TTC549 (cell line): ENCODE data around the gene COPG1.
"Not testable (repeated sequence)": the region's sequence is repeated elsewhere in the genome, so short reads cannot be mapped to it uniquely, and the experiment has no call there.

Experiments
- FAIRE-seq: peaks from 2 replicates; lab custom pipeline; 2012; peaks lifted over from hg19 to GRCh38; lab: Jason Lieb, UNC

COPG1 gene

DNA sequence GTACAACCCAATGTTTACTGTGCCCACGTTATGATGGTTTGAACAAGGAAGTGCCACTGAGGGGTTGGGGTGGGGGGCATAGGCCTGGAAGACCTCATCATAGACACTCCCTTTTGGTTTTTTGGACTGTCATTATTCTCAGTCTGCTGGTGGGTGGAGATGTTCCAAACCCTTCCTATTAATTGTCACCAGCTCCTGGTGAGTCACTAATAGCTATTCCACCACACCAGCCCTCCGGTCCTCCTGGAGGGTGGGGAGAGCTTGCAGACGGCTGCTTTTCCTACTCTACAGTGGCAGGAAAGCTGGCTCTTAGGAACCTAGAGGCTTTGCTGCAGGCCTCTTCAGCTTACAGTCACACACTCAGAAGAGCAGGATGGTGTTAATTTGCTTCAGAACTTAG is 9.0 kb upstream of the COPG1 start:
- FAIRE-seq, result no peak

DNA sequence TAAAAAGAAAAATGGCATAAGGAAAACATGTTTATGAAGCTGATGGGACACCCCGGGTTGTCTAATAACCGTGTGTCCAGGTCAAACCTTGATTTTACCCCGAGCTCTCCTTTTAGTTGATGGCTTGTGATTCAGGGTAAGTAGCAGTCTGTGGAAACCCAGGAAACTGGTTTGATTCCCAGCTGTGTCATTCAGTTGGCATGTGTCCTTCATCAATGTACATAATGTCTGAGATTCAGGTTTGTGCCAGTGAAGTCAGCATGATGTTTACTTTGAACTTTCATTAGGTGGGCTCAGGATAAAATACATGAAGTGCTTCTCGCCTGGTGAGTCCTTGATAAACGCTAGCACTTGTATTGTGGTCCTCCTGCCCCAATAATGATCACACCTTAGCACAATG is 4.3 kb upstream of the COPG1 start:
- FAIRE-seq, result no peak

DNA sequence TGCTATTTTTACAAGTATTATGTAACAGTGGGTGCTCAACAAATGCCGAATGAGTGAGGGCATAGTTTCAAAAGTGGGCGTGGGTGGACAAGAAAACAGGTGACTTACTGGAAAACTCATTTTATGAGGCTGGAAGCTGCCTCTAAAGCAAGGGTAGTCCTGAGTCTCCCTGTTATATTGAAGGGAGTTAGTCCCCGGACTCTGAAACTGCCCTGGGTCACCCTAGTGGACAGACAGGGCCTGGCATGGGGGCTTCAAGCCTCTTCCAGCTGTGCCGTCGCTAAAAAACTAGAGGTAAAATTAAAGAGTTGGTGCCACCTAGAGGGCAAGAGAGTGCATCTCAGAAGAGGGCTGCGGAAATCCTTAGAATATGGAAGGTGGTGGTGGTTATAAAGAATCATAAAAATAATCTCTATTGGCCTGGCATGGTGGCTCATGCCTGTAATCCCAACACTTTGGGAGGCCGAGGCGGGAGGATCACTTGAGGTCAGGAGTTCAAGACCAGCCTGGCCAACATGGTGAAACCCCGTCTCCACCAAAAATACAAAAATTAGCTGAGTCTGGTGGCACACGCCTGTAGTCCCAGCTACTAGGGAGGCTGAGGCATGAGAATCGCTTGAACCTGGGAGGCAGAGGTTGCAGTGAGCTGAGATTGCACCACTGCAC is 3.6 kb upstream of the COPG1 start:
- peak; percentile 47 for FAIRE-seq

DNA sequence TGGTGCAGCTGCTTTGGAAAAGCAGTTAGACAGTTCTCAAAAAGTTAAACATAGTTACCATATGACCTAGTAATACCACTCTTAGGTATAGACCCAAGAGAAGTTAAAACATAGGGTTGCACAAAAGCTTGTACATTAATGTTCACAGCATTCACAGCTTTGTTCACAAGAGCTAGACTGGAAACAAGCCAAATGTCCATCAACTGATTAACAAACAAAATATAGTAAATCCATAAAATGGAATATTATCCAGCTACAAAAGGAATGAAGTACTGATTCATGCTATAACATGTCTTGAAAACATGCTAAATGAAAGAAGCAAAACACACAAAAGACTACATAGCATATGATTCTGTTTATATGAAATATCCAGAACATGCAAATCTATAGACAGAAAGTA is 2.8 kb upstream of the COPG1 start:
- FAIRE-seq, result no peak

DNA sequence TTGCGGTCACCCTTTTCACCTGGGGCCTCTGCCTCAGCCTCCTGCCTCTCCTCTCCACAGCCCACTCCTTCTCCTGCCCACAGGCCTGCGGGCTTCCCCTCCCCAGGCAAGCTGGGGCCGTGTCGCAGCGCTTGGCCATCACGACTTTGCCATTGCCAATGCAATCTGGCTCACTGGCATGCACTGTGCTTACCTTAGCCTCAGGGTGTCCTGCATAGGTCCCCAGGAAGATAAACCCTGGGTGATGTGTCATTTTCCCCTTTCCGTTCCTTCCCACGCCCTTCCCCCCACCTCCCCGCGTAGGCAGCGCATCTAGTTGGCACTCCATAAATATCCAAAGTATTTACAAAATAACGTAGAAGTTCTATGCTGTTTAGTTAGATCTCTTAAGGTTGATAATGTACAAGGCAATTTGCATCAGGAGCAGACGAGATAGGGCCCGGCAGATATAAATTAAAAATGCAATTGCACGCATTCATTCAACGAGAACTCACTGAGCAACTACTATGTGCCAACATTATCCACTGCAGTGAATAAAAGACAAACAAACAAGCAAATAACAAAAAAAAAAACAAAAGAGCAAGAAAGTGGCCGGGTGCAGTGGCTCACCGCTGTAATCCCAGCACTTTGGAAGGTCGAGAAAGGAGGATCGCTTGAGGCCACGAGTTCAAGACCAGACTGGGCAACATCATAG is 973 bp upstream of the COPG1 start:
- FAIRE-seq, result no peak

DNA sequence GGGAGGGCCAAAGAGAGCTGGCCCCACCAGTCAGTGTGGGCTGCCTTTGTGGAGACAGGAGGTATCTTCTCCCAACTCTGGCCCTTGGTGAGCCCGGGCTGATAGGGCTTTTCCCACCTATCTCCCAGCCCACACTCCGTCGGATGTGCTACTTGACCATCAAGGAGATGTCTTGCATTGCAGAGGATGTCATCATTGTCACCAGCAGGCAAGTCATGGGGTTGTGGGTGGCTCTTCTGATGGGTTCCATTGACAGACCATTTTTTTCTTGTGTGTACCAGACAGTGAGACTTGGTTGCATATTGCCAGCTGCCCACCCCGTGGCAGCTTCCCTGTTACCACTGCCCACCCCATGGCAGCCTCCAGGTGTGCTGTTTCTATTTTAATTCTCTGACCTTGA is 3.3 kb downstream of the COPG1 start:
- FAIRE-seq, result no peak

DNA sequence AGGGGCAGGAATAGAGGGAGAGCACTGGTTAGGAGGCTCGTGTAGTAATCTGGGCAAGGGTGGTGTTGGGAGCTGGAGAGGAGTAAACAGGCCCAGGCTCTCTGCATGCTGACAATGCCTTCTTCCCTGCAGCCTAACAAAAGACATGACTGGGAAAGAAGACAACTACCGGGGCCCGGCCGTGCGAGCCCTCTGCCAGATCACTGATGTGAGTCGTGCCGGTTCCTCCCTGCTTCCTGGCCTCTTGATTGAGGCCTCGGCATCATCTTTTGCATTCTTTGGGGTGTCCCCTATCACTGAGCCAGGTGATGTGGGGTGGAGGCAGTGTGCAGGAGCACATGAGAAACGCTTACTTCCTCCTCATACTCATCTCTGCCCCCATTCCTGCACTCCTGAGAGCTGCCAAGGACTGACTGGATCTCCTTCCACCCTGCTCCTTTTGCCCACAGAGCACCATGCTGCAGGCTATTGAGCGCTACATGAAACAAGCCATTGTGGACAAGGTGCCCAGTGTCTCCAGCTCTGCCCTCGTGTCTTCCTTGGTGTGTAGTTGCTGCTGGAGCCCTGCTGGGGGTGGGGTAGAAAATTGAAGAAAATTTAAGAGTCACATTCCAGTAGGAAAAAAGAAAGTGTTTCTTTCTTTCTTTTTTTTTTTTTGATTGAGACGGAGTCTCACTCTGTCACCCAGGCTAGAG is 5.3 kb downstream of the COPG1 start:
- no peak for FAIRE-seq

DNA sequence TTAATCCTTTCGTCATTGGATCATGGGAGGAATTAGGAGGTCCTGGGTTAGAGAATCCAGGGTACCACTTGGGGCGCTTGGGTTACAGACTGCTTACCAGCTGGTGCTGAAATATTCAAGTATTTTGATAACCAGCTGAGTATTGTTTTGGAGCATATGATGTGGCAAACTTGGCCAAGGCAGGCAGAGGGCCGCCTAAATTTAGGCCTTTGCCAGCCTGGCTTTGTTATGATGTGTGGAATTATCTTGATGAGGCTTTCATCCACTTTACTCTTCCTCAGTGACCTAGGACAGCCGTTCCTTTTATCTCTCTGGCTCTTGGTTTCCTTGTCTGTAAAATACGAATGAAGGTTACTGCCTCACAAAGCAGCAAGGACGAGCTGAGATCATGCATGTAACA is 6.9 kb downstream of the COPG1 start:
- no peak for FAIRE-seq

DNA sequence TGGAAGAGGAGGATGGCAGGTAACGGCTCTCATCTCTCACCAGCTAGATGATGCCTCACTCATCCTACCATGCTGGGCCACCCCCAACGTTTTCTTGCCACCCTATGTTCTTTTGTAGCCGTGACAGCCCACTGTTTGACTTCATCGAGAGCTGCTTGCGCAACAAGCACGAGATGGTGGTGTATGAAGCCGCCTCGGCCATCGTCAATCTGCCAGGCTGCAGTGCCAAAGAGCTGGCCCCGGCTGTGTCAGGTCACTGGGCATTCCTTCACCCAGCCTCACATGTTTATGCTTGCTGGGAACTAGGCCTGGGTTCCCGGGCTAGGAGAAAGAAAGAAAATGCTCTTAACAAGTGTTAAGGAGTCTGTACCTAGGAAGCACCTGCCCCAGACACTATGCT is 8.2 kb downstream of the COPG1 start:
- FAIRE-seq, result no peak

DNA sequence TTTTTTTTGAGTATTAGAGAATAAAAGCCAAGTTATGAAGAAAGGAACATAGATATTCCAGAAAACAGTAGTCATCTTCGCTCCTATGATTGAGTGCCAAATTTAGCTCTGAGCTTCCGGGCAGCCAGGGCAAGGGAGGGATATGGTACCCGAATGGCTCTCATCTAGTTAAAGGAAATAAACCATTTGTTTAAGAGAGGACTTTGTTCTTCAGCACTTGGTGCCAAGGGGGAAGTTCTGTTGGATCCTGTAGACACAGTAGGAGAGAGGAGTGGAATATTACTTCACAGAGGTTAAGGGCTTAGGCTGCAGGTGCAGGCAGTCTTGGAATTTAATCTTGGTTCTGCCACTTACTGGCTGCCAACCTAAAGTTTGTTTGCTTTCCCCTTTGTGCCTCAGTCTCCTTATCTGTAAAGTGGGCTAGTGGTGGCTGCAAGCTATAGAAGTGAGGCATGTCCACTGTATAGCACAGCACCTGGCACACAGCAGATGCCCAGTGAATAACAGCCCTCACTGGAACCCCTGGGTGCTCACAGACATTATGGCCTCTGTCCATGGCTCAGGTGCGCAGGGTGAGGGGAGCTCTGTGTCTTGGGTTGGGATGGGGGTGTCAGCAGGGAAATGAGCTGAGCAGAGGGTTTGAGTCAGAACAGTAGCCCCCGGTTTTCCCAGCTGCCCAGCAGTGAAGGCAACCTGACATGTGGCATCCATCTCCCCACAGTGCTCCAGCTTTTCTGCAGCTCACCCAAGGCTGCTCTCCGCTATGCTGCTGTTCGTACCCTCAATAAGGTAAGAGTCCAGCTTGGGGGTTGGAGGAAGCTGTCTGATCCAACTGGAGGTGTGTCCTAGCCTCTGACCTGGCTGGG is 10.4 kb downstream of the COPG1 start:
- FAIRE-seq, result no peak

DNA sequence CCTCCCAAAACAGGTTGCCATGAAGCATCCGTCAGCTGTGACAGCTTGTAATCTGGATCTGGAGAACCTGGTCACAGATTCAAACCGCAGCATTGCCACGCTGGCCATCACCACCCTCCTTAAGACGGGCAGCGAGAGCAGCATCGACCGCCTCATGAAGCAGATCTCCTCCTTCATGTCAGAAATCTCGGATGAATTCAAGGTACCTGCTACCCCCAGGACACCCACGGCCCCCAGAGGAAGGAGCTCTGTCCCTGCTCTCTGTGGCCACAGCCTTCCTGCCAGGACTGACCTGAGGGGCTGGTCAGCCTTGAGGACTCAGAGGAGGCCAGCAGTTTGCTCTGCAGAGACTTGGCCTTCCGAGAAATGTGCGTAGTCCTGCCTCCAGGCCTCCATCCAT is 11.2 kb downstream of the COPG1 start:
- no peak for FAIRE-seq

DNA sequence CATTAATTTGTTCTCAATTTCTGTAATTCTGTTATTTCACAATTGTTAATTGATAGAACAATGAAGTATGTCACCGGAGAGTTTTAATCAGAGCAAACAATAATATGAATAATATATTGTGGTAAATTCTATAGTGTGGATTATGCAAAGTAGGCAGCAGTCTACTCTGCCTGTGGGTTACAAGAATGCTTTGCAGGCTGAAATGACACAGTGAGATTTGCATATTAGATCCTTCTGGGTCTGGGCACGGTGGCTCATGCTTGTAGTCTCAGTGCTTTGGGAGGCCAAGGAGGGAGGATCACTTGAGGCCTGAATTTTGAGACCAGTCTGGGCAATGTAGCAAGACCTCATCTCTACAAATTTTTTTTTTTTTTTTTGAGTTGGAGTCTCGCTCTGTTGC is 12.5 kb downstream of the COPG1 start:
- no peak for FAIRE-seq

DNA sequence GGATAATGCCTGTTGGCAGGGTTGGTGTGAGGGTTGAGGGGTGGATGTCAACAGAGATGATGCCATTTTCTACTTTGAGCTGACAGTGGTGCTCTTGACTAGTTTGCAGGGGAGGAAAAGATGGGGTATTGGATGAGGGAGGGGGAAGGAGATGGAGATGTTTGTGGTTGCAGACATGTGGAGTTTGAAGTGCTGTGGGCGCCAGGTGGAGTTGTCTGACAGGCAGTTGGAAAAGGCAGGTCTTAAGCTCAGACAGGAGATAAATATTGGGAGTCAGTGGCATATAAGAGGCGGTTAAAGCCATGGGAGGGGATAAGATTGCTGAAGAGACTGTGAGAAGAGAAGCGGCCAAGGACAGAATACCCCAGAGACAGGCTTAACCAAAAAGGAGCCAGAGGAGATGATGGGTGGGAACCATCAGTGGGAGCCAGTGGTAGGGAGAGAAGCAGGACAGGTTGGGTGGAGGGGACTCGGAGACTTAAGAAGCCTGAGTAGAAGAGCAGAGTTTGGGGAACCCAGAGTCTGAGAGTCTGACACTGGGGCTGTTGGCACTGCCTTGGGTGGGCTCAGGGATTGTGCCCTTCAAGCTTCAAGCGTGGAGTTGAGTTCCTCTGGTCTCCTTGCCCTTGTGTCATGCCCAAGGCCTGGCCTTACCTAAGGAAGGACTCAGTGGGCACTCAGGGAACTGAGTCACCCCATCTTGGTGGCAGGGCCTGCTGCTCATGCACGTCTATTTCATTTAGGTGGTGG is 13.9 kb downstream of the COPG1 start:
- FAIRE-seq, result no peak

DNA sequence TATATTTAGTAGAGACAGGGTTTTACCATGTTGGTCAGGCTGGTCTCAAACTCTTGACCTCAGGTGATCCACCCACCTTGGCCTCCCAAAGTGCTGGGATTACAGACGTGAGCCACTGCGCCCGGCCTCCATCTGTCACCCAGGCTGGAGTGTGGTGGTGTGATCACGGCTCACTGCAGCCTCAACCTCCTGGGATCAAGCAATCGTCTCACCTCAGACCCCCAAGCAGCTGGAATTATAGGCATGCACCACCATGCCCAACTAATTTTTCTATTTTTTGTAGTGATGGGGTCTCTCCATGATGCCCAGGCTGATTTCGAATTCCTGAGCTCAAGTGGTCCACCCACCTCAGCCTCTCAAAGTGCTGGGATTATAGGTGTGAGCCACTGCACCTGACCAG is 15.6 kb downstream of the COPG1 start:
- not testable (repeated sequence) for FAIRE-seq

DNA sequence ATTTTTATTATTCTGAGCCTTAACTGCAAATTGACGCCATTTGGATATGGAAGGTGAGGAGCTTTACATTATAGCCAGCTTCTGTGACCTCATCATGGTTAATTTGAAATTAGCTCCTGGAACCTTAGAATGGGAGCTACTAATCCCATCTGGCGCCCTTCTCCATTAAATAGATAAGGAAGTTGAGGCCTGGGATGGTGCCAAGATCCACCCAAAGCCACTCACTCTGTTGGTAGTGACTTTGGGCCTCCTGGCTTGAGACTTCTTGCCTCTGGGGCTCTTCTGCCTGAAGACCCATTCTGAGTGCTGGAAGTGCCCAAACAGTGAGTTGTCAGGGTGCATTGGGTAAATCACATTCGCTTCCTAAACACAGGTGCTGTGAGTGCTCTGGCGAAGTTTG is 17.2 kb downstream of the COPG1 start:
- FAIRE-seq, result no peak

DNA sequence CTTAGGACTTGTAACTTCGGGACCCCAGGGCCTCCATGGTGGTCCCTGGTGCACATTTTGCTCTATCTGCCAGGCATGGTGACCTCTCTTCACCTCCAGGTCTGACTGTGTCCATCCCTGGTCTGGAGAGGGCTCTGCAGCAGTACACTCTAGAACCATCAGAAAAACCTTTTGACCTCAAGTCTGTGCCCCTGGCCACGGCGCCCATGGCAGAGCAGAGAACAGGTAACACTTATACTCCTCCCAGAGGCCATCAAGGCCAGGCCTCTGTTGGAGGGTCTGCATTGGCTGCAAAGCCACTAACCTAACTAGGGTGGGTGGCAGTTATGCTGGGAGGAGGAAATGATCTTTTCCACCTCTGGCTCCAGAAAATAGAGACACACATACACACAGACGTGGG is 19.0 kb downstream of the COPG1 start:
- FAIRE-seq, result no peak

DNA sequence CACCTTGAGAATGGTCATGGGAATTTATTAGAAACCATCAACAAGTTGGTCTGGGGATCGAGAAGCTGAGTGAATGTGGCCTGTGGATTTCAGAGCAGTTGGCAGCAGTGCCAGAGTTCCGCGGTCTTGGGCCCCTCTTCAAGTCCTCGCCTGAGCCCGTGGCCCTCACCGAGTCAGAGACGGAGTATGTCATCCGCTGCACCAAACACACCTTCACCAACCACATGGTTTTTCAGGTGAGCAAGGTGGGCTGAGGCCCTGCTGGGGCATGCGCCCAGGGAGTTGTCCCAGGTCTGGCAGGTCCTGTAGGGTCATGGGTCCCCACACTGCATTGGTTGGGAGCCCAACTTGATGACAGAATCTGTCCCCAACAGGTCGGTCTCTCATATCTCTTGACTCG is 22.3 kb downstream of the COPG1 start:
- no peak for FAIRE-seq

DNA sequence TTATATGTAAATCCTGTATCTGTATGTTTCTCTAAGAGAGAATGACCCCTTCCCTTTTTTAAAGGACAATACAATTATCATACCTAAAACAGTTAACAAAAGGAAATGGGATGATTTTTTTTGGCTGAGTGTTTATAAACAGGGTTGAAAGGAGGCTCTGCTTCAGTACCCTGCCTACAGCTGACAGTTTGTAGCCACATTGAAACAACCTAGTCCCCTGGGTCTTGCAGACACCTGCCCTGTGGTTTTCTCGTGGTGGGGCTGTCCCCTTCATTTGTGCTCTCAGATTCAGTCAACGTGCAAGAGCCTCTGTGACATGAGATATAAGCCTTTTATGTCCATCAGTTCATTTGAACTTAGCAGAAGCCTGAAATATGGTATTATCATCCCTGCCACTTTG is 27.0 kb downstream of the COPG1 start:
- no peak for FAIRE-seq

DNA sequence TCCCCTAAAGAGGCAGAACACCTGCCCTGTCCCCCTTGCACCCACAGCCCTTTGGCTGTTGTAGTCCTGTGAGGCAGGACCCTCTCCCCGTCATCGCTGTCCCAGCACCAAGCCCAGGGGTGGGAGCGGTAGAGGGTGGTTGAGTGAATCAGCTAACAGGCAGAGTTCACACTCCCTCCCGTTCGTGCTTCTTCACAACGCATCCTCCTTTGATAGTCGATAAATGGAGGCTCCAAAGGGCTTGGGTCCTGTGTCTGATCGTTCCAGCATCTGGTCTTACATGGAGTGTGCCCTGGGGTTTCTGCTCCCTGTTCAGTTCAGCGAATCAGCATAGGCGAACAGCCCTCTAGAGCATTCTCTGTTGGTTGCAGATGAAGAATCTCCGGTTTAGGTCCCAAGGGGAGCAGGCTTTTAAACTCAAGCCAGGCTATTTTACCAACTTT is 28.4 kb downstream of the COPG1 start:
- FAIRE-seq, result no peak

DNA sequence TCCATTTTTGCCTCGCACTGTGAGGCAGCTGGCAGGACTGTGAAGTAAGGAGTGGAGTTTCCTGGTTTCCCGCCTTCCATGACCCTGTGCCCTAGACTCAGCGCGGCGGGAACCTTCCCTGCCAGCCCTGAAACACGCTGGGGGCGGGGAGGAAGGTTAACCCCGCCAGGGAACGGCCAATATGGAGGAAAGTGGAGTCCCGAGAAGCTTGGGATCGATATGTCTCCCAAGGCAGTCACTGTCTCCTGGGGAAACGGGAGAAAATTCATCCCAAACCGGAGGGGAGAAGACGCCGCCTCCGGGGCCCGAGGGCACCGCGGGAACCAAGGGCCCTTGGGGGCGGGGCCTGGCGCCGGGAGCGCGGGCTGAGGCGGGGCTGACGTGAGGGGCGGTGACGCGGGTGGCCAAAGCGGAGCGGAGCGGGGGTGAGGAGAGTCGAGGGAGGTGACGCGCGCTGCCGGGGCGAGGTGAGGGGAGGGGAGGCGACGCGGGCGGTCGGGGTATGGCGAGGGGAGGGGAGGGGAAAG is 29.1 kb downstream of the COPG1 start, which contains the start of gene HMCES:
TSS of gene HMCES (plus strand) at position 432 of the 527 bp plus-strand sequence. CDS start 863 bp downstream, outside the sequence.
- FAIRE-seq, result no peak
